ENCODE measurements around the gene RABAC1.

The RABAC1 gene

GRCh38 chr19:41959056-41960053 is at the start of gene RABAC1:
Gene RABAC1 (minus strand): TSS chr19:41959321. CDS start chr19:41959292, 29 bp downstream.
- Mint-ChIP-seq H3K4me3 (peak within 1 kb of the TSS; percentile 83), H3K27ac (ENCODE audit: low read depth) (peak within 1 kb of the TSS; percentile 56), H3K9me3 (no peaks in the 10 kb centered on the region), H3K4me1 (peaks cover 19% of the 10 kb centered on the region), H3K27me3 (no peaks in the 10 kb centered on the region), H3K36me3 (ENCODE audit: insufficient read depth) (peaks cover 3% of the 10 kb centered on the region)
- ATAC-seq (replicated peaks; ENCODE audit: extremely low read depth, poor library complexity, severe bottlenecking) (peak; percentile 95), DNase-seq (ENCODE audit: low spot score in 2 of 2) (peak; percentile 73)

GRCh38 chr19:42006569-42006968 is 47.4 kb upstream of the RABAC1 start:
- peaks cover 60% of the 10 kb centered on the region for H3K27me3 Mint-ChIP-seq
- peaks cover 7% of the 10 kb centered on the region for H3K4me1 Mint-ChIP-seq
- no peaks in the 10 kb centered on the region for H3K9me3 Mint-ChIP-seq
- H3K27ac Mint-ChIP-seq (ENCODE audit: low read depth), result no peak overlapping the region
- ATAC-seq (replicated peaks; ENCODE audit: extremely low read depth, poor library complexity, severe bottlenecking) (no peak), DNase-seq (ENCODE audit: low spot score in 2 of 2) (no peak)
- no peak overlapping the region for H3K4me3 Mint-ChIP-seq
- peaks cover 2% of the 10 kb centered on the region for H3K36me3 Mint-ChIP-seq (ENCODE audit: insufficient read depth)

GRCh38 chr19:42005504-42005903 is 46.4 kb upstream of the RABAC1 start:
- Mint-ChIP-seq H3K4me1 (peaks cover 7% of the 10 kb centered on the region), H3K9me3 (no peaks in the 10 kb centered on the region), H3K27me3 (peaks cover 71% of the 10 kb centered on the region), H3K4me3 (no peak overlapping the region), H3K27ac (ENCODE audit: low read depth) (no peak overlapping the region), H3K36me3 (ENCODE audit: insufficient read depth) (peaks cover 2% of the 10 kb centered on the region)
- ATAC-seq (replicated peaks; ENCODE audit: extremely low read depth, poor library complexity, severe bottlenecking) (no peak), DNase-seq (ENCODE audit: low spot score in 2 of 2) (no peak)

GRCh38 chr19:42003506-42004294 is 44.6 kb upstream of the RABAC1 start:
- ATAC-seq (replicated peaks; ENCODE audit: extremely low read depth, poor library complexity, severe bottlenecking) (no peak), DNase-seq (ENCODE audit: low spot score in 2 of 2) (no peak)
- Mint-ChIP-seq H3K4me3 (no peak overlapping the region), H3K27me3 (peaks cover 87% of the 10 kb centered on the region), H3K4me1 (peaks cover 12% of the 10 kb centered on the region), H3K27ac (ENCODE audit: low read depth) (no peak overlapping the region), H3K36me3 (ENCODE audit: insufficient read depth) (peaks cover 2% of the 10 kb centered on the region), H3K9me3 (no peaks in the 10 kb centered on the region)

- no peaks in the 10 kb centered on the region for H3K9me3 Mint-ChIP-seq
- no peak for DNase-seq (ENCODE audit: low spot score in 2 of 2)
- no peak overlapping the region for H3K27ac Mint-ChIP-seq (ENCODE audit: low read depth)
- peaks cover 36% of the 10 kb centered on the region for H3K4me1 Mint-ChIP-seq
- H3K27me3 Mint-ChIP-seq, result peaks cover 92% of the 10 kb centered on the region
- ATAC-seq (replicated peaks; ENCODE audit: extremely low read depth, poor library complexity, severe bottlenecking), result no peak
- H3K36me3 Mint-ChIP-seq (ENCODE audit: insufficient read depth), result no peaks in the 10 kb centered on the region
- no peak overlapping the region for H3K4me3 Mint-ChIP-seq
These were observed 40.7 kb upstream of the RABAC1 start for GRCh38 chr19:41999878-42000208.

GRCh38 chr19:41999071-41999877 is 40.2 kb upstream of the RABAC1 start:
- Mint-ChIP-seq H3K9me3 (no peaks in the 10 kb centered on the region), H3K4me1 (peaks cover 40% of the 10 kb centered on the region), H3K27ac (ENCODE audit: low read depth) (no peak overlapping the region), H3K27me3 (peaks cover 90% of the 10 kb centered on the region), H3K36me3 (ENCODE audit: insufficient read depth) (peaks cover 1% of the 10 kb centered on the region), H3K4me3 (peak overlapping the region; percentile 10)
- DNase-seq (ENCODE audit: low spot score in 2 of 2) (no peak), ATAC-seq (replicated peaks; ENCODE audit: extremely low read depth, poor library complexity, severe bottlenecking) (no peak)

- H3K27me3 Mint-ChIP-seq, result peaks cover 81% of the 10 kb centered on the region
- H3K4me1 Mint-ChIP-seq, result peaks cover 43% of the 10 kb centered on the region
- no peak for ATAC-seq (replicated peaks; ENCODE audit: extremely low read depth, poor library complexity, severe bottlenecking)
- H3K27ac Mint-ChIP-seq (ENCODE audit: low read depth), result no peak overlapping the region
- no peak overlapping the region for H3K4me3 Mint-ChIP-seq
- H3K9me3 Mint-ChIP-seq, result no peaks in the 10 kb centered on the region
- peaks cover 3% of the 10 kb centered on the region for H3K36me3 Mint-ChIP-seq (ENCODE audit: insufficient read depth)
- DNase-seq (ENCODE audit: low spot score in 2 of 2), result no peak
These were observed 39.3 kb upstream of the RABAC1 start for GRCh38 chr19:41998246-41999020.

GRCh38 chr19:41997851-41998229 is 38.7 kb upstream of the RABAC1 start:
- H3K36me3 Mint-ChIP-seq (ENCODE audit: insufficient read depth), result peaks cover 4% of the 10 kb centered on the region
- DNase-seq (ENCODE audit: low spot score in 2 of 2) (no peak), ATAC-seq (replicated peaks; ENCODE audit: extremely low read depth, poor library complexity, severe bottlenecking) (no peak)
- H3K9me3 Mint-ChIP-seq, result no peaks in the 10 kb centered on the region
- no peak overlapping the region for H3K4me3 Mint-ChIP-seq
- no peak overlapping the region for H3K27ac Mint-ChIP-seq (ENCODE audit: low read depth)
- peaks cover 75% of the 10 kb centered on the region for H3K27me3 Mint-ChIP-seq
- peaks cover 46% of the 10 kb centered on the region for H3K4me1 Mint-ChIP-seq

GRCh38 chr19:41997121-41997850 is 38.2 kb upstream of the RABAC1 start:
- ATAC-seq (replicated peaks; ENCODE audit: extremely low read depth, poor library complexity, severe bottlenecking) (no peak), DNase-seq (ENCODE audit: low spot score in 2 of 2) (peak in 1 of 2 donors; percentile 34)
- Mint-ChIP-seq H3K4me1 (peaks cover 50% of the 10 kb centered on the region), H3K4me3 (no peak overlapping the region), H3K27me3 (peaks cover 70% of the 10 kb centered on the region), H3K27ac (ENCODE audit: low read depth) (no peak overlapping the region), H3K9me3 (no peaks in the 10 kb centered on the region), H3K36me3 (ENCODE audit: insufficient read depth) (peaks cover 4% of the 10 kb centered on the region)

GRCh38 chr19:41995959-41996797 is 37.1 kb upstream of the RABAC1 start:
- H3K9me3 Mint-ChIP-seq, result no peaks in the 10 kb centered on the region
- peaks cover 59% of the 10 kb centered on the region for H3K27me3 Mint-ChIP-seq
- H3K27ac Mint-ChIP-seq (ENCODE audit: low read depth), result no peak overlapping the region
- no peak overlapping the region for H3K4me3 Mint-ChIP-seq
- H3K4me1 Mint-ChIP-seq, result peaks cover 44% of the 10 kb centered on the region
- DNase-seq (ENCODE audit: low spot score in 2 of 2) (no peak), ATAC-seq (replicated peaks; ENCODE audit: extremely low read depth, poor library complexity, severe bottlenecking) (no peak)
- peaks cover 5% of the 10 kb centered on the region for H3K36me3 Mint-ChIP-seq (ENCODE audit: insufficient read depth)

Data from central memory CD8-positive, alpha-beta T cell (primary cell).